HepG2 (cell line): ENCODE results near the gene CA7. TPM values are rescaled to one million over a fixed set of nuclear protein-coding genes. Genes with fewer than 3 reads are reported as not detected.

Experiments
- ATAC-seq: fragments of 200-7000 bp; cut with Tn5 transposase; 3 replicates; pipeline ENCODE4 v1.9.1; 2020; ENCODE audit warnings: mild to moderate bottlenecking, moderate library complexity
- BruUV-seq: library from RNA; stranded (reverse); fragments of 400-500 nt; replicated peaks from 2 replicates; lab custom pipeline; 2021; lab: Mats Ljungman, UMichigan
- CTCF ChIA-PET: fragments of 300-600 bp; formaldehyde crosslinking; extraction: SDS; loops from one replicate; lab custom pipeline; 2021; ENCODE audit warnings: low total read pairs, inconsistent platforms, low intra/inter-chr PET ratio; lab: Yijun Ruan, JAX
- POLR2A ChIA-PET: fragments of 350-600 bp; sonication (Branson Sonifier 250); formaldehyde crosslinking; loops from one replicate; lab custom pipeline; 2020; ENCODE audit warnings: antibody characterized with exemption, inconsistent platforms; lab: Yijun Ruan, JAX
- DNase-seq: peaks from one replicate; pipeline ENCODE4 v3.0.0-alpha.2; 2015; ENCODE audit warnings: low spot score
- FAIRE-seq: peaks from 3 replicates; lab custom pipeline; 2011; peaks lifted over from hg19 to GRCh38; lab: Jason Lieb, UNC
- H2AFZ ChIP-seq: one replicate; pipeline ENCODE4 v1.6.1; 2011; ENCODE audit warnings: low read length, inconsistent platforms
- H3K27ac ChIP-seq: fragments of 300-600 bp; 3 replicates; pipeline ENCODE4 v1.8.0; 2011; ENCODE audit warnings: mixed run types, mild to moderate bottlenecking, mixed read lengths, low read length, inconsistent platforms; ENCODE audit not compliant: insufficient read depth; ENCODE audit errors: extremely low read length
- H3K27me3 ChIP-seq, 2 experiments: fragments of 200-600 bp in 1 of 2; 2 replicates in 1 of 2; 3 replicates in 1 of 2; pipeline versions ENCODE4 v1.6.0 to v1.8.0; 2011; ENCODE audit warnings: low read length in 2 of 2, mild to moderate bottlenecking in 2 of 2, moderate library complexity in 2 of 2, inconsistent platforms in 1 of 2; ENCODE audit not compliant: insufficient read depth in 2 of 2, control insufficient read depth in 1 of 2
- H3K36me3 ChIP-seq, 2 experiments: fragments of 200-600 bp in 1 of 2; replicated peaks in 1 of 2; 2 replicates in 1 of 2; 3 replicates in 1 of 2; pipeline versions ENCODE4 v1.5.1 to v1.8.0; 2011; ENCODE audit warnings: low read length in 2 of 2, inconsistent platforms in 1 of 2; ENCODE audit not compliant: insufficient read depth in 2 of 2, control insufficient read depth in 1 of 2
- H3K4me1 ChIP-seq: 2 replicates; pipeline ENCODE4 v1.5.1; 2012; ENCODE audit warnings: low read length, inconsistent platforms; ENCODE audit not compliant: insufficient read depth
- H3K4me2 ChIP-seq: 2 replicates; pipeline ENCODE4 v1.6.0; 2011; ENCODE audit warnings: low read depth, low read length, inconsistent platforms
- H3K4me3 ChIP-seq, 3 experiments: fragments of 200-600 bp in 1 of 3; sonication (generic), shearing (Covaris generic) in 1 of 3; replicated peaks in 1 of 3; 2 replicates each; pipeline ENCODE4 v1.5.1; 2011 to 2016; ENCODE audit warnings: low read length in 3 of 3, inconsistent platforms in 2 of 3, low read depth in 2 of 3, mild to moderate bottlenecking in 2 of 3, control low read depth in 1 of 3, mixed read lengths in 1 of 3; ENCODE audit not compliant: insufficient read depth in 1 of 3
- H3K79me2 ChIP-seq: one replicate; pipeline ENCODE4 v1.6.1; 2011; ENCODE audit warnings: low read length, inconsistent platforms; ENCODE audit not compliant: insufficient read depth
- H3K9ac ChIP-seq: 2 replicates; pipeline ENCODE4 v1.6.0; 2011; ENCODE audit warnings: mild to moderate bottlenecking, low read depth, low read length, inconsistent platforms; ENCODE audit not compliant: insufficient read depth
- H3K9me3 ChIP-seq: 2 replicates; pipeline ENCODE4 v1.5.1; 2012; ENCODE audit warnings: mild to moderate bottlenecking, low read length
- H4K20me1 ChIP-seq: 2 replicates; pipeline ENCODE4 v1.6.0; 2011; ENCODE audit warnings: inconsistent platforms, mild to moderate bottlenecking, low read length, moderate library complexity; ENCODE audit not compliant: insufficient read depth
- AKNA ChIP-seq: sonication (generic); formaldehyde crosslinking; IDR thresholded peaks from 2 replicates; pipeline ENCODE4 v1.4.0; 2020; ENCODE audit warnings: missing genetic modification reagents, borderline replicate concordance
- BRCA1 ChIP-seq: sonication (generic); formaldehyde crosslinking; IDR thresholded peaks from 2 replicates; pipeline ENCODE4 v1.4.0; 2020; ENCODE audit warnings: missing genetic modification reagents
- ETV6 ChIP-seq: sonication (generic); formaldehyde crosslinking; conservative IDR thresholded peaks from 2 replicates; pipeline ENCODE4 v1.4.0; 2020; ENCODE audit warnings: missing genetic modification reagents
- FOXM1 ChIP-seq: sonication (generic); formaldehyde crosslinking; IDR thresholded peaks from 2 replicates; pipeline ENCODE4 v1.5.0; 2020; ENCODE audit warnings: missing genetic modification reagents
- FOXO1 ChIP-seq: sonication (generic); formaldehyde crosslinking; IDR thresholded peaks from 2 replicates; pipeline ENCODE4 v1.4.0; 2020; ENCODE audit warnings: missing genetic modification reagents
- GLI4 ChIP-seq: sonication (generic); formaldehyde crosslinking; IDR thresholded peaks from 2 replicates; pipeline ENCODE4 v1.5.1; 2020; ENCODE audit warnings: missing genetic modification reagents, mild to moderate bottlenecking, moderate library complexity, borderline replicate concordance
- REPIN1 ChIP-seq: sonication (generic); formaldehyde crosslinking; IDR thresholded peaks from 2 replicates; pipeline ENCODE4 v1.8.0; 2022; ENCODE audit warnings: missing genetic modification reagents, low read depth, mild to moderate bottlenecking, borderline replicate concordance
- SPEN ChIP-seq: sonication (generic); formaldehyde crosslinking; IDR thresholded peaks from 2 replicates; pipeline ENCODE4 v1.5.1; 2020; ENCODE audit warnings: low read depth, mild to moderate bottlenecking, missing genetic modification reagents
- ZBTB37 ChIP-seq: sonication (generic); formaldehyde crosslinking; IDR thresholded peaks from 2 replicates; pipeline ENCODE4 v1.4.0; 2020; ENCODE audit warnings: mild to moderate bottlenecking, missing genetic modification reagents
- ZFAT ChIP-seq: sonication (generic); formaldehyde crosslinking; conservative IDR thresholded peaks from 2 replicates; pipeline ENCODE4 v1.8.1; 2023; ENCODE audit warnings: missing genetic modification reagents, inconsistent platforms
- ZNF230 ChIP-seq: sonication (generic); formaldehyde crosslinking; IDR thresholded peaks from 2 replicates; pipeline ENCODE4 v1.4.0; 2020; ENCODE audit warnings: mild to moderate bottlenecking, missing genetic modification reagents
- ZNF839 ChIP-seq: sonication (generic); formaldehyde crosslinking; IDR thresholded peaks from 2 replicates; pipeline ENCODE4 v1.4.0; 2020; ENCODE audit warnings: missing genetic modification reagents, mild to moderate bottlenecking, borderline replicate concordance
- WGBS: methylation state at CpG from one replicate; pipeline ENCODE4 v1.1.6; 2017; ENCODE audit warnings: low lambda C conversion rate; 5-methylcytosine and 5-hydroxymethylcytosine counted together
- in situ Hi-C: cut with HindIII; loops from 2 replicates; pipeline ENCODE4 v1.10.0; 2017; ENCODE audit warnings: low pct_unique_long_range_greater_than_20kb; ENCODE audit not compliant: extremely low pct_ligation_motif_present
- intact Hi-C: fragments of 100-400 bp; cut with micrococcal nuclease; formaldehyde crosslinking; loops from one replicate; pipeline ENCODE4 v1.10.0; 2022; ENCODE audit not compliant: unreplicated experiment
- polyA plus RNA-seq, 8 experiments: library from polyadenylated mRNA; depleted of rRNA in 3 of 8; stranded (reverse) in 7 of 8; unstranded in 1 of 8; fragments of >200 nt; fragmentation: Illumina TruSeq in 4 of 8; extraction: Trizol in 4 of 8; gene quantifications; 2 replicates each; pipeline versions ENCODE4 v1.2.1 to v1.2.3, GENCODE V29; 2011 to 2016; ENCODE audit warnings: low read depth in 4 of 8, missing spikeins in 1 of 8, mixed read lengths in 1 of 8; ENCODE audit not compliant: insufficient read depth in 1 of 8
- total RNA-seq, 5 experiments: library from RNA; depleted of rRNA; stranded (reverse); fragments of >200 nt; fragmentation: Illumina TruSeq; extraction: Trizol; gene quantifications; 2 replicates each; pipeline ENCODE4 v1.2.3, GENCODE V29; 2016; ENCODE audit warnings: low read depth in 1 of 5
- TF ChIP-seq, protein P1 (sequence below): sonication (generic); formaldehyde crosslinking; IDR thresholded peaks from 2 replicates; pipeline ENCODE4 v1.4.0; 2020; ENCODE audit warnings: missing genetic modification reagents, borderline replicate concordance

The CA7 gene
- total and polyA plus RNA-seq, 2 of the 13 experiments (the other 11 are each of a cell fraction or from before 2014, with no cell fraction given): not detected

DNA sequence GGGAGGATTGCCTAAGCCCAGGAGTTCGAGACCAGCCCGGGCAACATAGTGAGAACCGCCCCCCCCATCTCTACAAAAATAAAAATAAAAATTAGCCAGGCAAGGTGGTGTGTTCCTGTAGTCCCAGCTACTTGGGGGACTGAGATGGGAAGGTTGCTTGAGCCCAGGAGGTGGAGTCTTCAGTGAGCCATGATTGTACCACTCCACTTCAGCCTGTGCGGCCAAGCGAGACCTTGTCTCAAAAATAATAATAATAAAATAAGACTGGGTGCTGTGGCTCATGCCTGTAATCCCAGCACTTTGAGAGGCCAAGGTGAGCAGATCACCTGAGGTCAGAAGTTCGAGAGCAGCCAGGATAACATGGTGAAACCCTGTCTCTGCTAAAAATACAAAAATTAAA lies 47.6 kb downstream of the CA7 start (continued):
- no peak for TF ChIP-seq AKNA
- no peak for TF ChIP-seq ZNF839 (CRISPR knock-in tag)
- TF ChIP-seq BRCA1 (CRISPR knock-in tag): no peak
- no peak for TF ChIP-seq FOXO1 (CRISPR knock-in tag)
- TF ChIP-seq SPEN: no peak
- TF ChIP-seq ZNF230: no peak

GRCh38 chr16:66894055-66894454 lies 49.8 kb downstream of the CA7 start:
- BruUV-seq: no TSS peak
- FAIRE-seq (no peak), ATAC-seq (no peak; the same call in 2 of the 3 replicates), DNase-seq (no peak)
- no peaks in the 10 kb centered on the region for H3K79me2 ChIP-seq
- POLR2A ChIA-PET: interaction anchor here (1.6 to 2.2 kb wide), 2 partner anchors 11 to 14 kb away, joined by 5 to 13 read pairs; partner anchors contain the start of gene PDP2
- no peaks in the 10 kb centered on the region; a peak in 1 of 5 replicates for H3K36me3 ChIP-seq
- H3K27me3 ChIP-seq: peaks cover 0 to 2% of the 10 kb centered on the region in 2 experiments; a peak in 1 of 5 replicates
- no peaks in the 10 kb centered on the region for H4K20me1 ChIP-seq
- in situ Hi-C loops: no loop called here
- 35% methylated on average over 2 of the region's 2 CpGs for WGBS
- H2AFZ ChIP-seq: no peak overlapping the region
- intact Hi-C loops: loop anchor here (2.0 to 10.0 kb wide), 2 partner anchors 61 to 261 kb away; partner anchors contain the start of genes B3GNT9, FBXL8 and TRADD
- H3K9ac ChIP-seq: no peak overlapping the region
- H3K4me3 ChIP-seq: no peak overlapping the region
- no peaks in the 10 kb centered on the region for H3K9me3 ChIP-seq
- CTCF ChIA-PET: interaction anchor here (3.3 kb wide), 1 partner anchor 34 kb away, joined by 28 read pairs; no protein-coding TSS in a partner anchor
- peaks cover 53% of the 10 kb centered on the region for H3K4me1 ChIP-seq
- H3K27ac ChIP-seq: no peak overlapping the region
- no peak overlapping the region for H3K4me2 ChIP-seq
- TF ChIP-seq GLI4 (CRISPR knock-in tag): no peak
- no peak for TF ChIP-seq REPIN1 (CRISPR knock-in tag)
- no peak for TF ChIP-seq FOXM1 (CRISPR knock-in tag)
- TF ChIP-seq, protein P1, sequence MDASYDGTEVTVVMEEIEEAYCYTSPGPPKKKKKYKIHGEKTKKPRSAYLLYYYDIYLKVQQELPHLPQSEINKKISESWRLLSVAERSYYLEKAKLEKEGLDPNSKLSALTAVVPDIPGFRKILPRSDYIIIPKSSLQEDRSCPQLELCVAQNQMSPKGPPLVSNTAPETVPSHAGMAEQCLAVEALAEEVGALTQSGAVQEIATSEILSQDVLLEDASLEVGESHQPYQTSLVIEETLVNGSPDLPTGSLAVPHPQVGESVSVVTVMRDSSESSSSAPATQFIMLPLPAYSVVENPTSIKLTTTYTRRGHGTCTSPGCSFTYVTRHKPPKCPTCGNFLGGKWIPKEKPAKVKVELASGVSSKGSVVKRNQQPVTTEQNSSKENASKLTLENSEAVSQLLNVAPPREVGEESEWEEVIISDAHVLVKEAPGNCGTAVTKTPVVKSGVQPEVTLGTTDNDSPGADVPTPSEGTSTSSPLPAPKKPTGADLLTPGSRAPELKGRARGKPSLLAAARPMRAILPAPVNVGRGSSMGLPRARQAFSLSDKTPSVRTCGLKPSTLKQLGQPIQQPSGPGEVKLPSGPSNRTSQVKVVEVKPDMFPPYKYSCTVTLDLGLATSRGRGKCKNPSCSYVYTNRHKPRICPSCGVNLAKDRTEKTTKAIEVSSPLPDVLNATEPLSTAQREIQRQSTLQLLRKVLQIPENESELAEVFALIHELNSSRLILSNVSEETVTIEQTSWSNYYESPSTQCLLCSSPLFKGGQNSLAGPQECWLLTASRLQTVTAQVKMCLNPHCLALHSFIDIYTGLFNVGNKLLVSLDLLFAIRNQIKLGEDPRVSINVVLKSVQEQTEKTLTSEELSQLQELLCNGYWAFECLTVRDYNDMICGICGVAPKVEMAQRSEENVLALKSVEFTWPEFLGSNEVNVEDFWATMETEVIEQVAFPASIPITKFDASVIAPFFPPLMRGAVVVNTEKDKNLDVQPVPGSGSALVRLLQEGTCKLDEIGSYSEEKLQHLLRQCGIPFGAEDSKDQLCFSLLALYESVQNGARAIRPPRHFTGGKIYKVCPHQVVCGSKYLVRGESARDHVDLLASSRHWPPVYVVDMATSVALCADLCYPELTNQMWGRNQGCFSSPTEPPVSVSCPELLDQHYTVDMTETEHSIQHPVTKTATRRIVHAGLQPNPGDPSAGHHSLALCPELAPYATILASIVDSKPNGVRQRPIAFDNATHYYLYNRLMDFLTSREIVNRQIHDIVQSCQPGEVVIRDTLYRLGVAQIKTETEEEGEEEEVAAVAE: no peak
- no peak for TF ChIP-seq ETV6 (CRISPR knock-in tag)
- TF ChIP-seq ZFAT: no peak
- no peak for TF ChIP-seq ZBTB37 (CRISPR knock-in tag)
